Activated CD4-positive, alpha-beta T cell treated with anti-CD3 and anti-CD28 coated beads, Interleukin-2, amount 50 U/mL, for 16 hours (primary cell): ENCODE data around the gene DAPK1.

Source experiments
- DNase-seq: peaks from one replicate; pipeline ENCODE4 v3.0.0-alpha.2; 2020

DAPK1 gene

GRCh38 chr9:87651431-87651830, 153.8 kb downstream of the DAPK1 start:
- no peak for DNase-seq

GRCh38 chr9:87653941-87654340, 156.3 kb downstream of the DAPK1 start:
- no peak for DNase-seq

GRCh38 chr9:87655731-87656130, 158.1 kb downstream of the DAPK1 start:
- DNase-seq: no peak

- no peak for DNase-seq
Measured at GRCh38 chr9:87656485-87656884, 158.8 kb downstream of the DAPK1 start.

GRCh38 chr9:87657190-87657589, 159.5 kb downstream of the DAPK1 start:
- DNase-seq: no peak

- no peak for DNase-seq
Measured at GRCh38 chr9:87657893-87658292, 160.2 kb downstream of the DAPK1 start.

GRCh38 chr9:87658511-87658910, 160.8 kb downstream of the DAPK1 start:
- no peak for DNase-seq

GRCh38 chr9:87659534-87660419, 162.1 kb downstream of the DAPK1 start:
- DNase-seq: no peak

GRCh38 chr9:87661241-87661640, 163.6 kb downstream of the DAPK1 start:
- no peak for DNase-seq

- DNase-seq: peak; percentile 63
Measured at GRCh38 chr9:87662808-87663528, 165.3 kb downstream of the DAPK1 start.

- DNase-seq: no peak
Measured at GRCh38 chr9:87663556-87663955, 165.9 kb downstream of the DAPK1 start.

- no peak for DNase-seq
Measured at GRCh38 chr9:87664153-87665060, 166.7 kb downstream of the DAPK1 start.

- DNase-seq: no peak
Measured at GRCh38 chr9:87665505-87665904, 167.8 kb downstream of the DAPK1 start.

- peak; percentile 24 for DNase-seq
Measured at GRCh38 chr9:87667164-87667738, 169.6 kb downstream of the DAPK1 start.

GRCh38 chr9:87668222-87668621, 170.6 kb downstream of the DAPK1 start:
- DNase-seq: no peak

GRCh38 chr9:87668722-87669121, 171.1 kb downstream of the DAPK1 start:
- DNase-seq: no peak

- no peak for DNase-seq
Measured at GRCh38 chr9:87670572-87671264, 173.1 kb downstream of the DAPK1 start.

GRCh38 chr9:87671478-87671877, 173.8 kb downstream of the DAPK1 start:
- DNase-seq: no peak

GRCh38 chr9:87671925-87672324, 174.3 kb downstream of the DAPK1 start:
- no peak for DNase-seq

GRCh38 chr9:87672586-87672985, 174.9 kb downstream of the DAPK1 start:
- no peak for DNase-seq

GRCh38 chr9:87673446-87674120, 175.9 kb downstream of the DAPK1 start:
- DNase-seq: no peak
